ENCODE data around the gene KIF6.

Gene KIF6

DNA sequence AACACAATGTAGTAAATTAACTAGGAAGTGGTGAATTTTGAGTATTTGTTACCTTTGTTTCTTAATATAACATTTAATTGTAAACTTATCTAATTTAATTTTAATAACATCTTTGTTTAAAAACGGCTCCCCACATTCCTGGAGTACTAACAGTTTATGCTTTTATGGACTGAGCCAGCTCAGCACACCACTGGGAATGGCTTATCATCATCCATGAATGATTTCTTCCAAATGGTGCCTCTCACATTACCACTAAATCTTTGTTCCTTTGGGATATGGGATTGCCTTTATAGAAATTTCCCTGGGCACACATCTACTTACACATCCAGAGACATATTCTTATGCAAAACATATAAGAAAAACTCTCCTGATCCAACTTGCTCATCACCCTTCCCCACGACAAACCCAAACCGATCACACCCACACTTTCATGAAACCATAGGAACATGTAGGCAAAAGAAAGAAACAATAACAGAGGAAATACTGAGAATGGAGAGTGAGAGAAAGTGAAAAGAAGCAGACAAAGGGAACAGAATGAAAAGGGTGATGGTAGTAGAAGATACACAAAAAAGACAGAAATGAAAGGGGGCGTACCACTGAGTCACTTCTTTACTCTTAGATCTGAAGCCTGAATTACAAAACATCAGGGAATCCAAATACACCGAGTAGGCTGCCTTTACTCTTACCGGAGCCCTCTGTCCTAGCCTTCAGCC lies 344.2 kb downstream of the KIF6 start:
- H3K4me3 ChIP-seq (ENCODE audit: low read length), result no peak overlapping the region
- no peaks in the 10 kb centered on the region for H3K36me3 ChIP-seq (ENCODE audit: control insufficient read depth, insufficient read depth, low read length)
- no peak overlapping the region for H3K27ac ChIP-seq (ENCODE audit: low read depth, low read length)
- no peaks in the 10 kb centered on the region for H3K27me3 ChIP-seq (ENCODE audit: control insufficient read depth, insufficient read depth, low read length)
- H3K4me1 ChIP-seq (ENCODE audit: control insufficient read depth, insufficient read depth, low read length), result no peaks in the 10 kb centered on the region
- H3K9ac ChIP-seq (ENCODE audit: low read length), result no peak overlapping the region

DNA sequence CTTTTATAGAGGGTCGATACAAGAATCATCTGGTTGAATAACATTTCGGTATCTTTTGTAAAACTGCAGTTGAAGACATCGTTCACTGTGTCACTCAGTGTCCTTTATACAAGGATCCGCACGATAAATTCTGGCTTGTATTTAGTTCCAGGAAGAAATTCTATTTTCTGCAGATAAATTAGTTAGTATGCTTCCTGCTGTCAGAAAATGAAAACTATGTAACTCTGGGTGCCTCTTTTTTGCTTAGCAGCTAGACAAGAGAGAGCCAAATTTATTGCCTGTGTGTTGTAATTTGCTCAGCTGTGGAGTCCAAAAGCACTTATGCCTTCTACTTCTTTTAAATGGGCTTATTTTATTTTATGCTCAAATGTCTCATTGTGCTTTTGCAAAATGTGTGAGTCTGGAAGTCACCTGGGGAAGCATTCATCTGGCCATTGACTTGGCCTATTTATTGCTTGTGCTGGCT lies 346.2 kb downstream of the KIF6 start:
- Histone ChIP-seq H3K9ac (ENCODE audit: low read length) (no peak overlapping the region), H3K27ac (ENCODE audit: low read depth, low read length) (no peak overlapping the region), H3K4me3 (ENCODE audit: low read length) (no peak overlapping the region), H3K36me3 (ENCODE audit: control insufficient read depth, insufficient read depth, low read length) (no peaks in the 10 kb centered on the region), H3K27me3 (ENCODE audit: control insufficient read depth, insufficient read depth, low read length) (no peaks in the 10 kb centered on the region), H3K4me1 (ENCODE audit: control insufficient read depth, insufficient read depth, low read length) (no peaks in the 10 kb centered on the region)

DNA sequence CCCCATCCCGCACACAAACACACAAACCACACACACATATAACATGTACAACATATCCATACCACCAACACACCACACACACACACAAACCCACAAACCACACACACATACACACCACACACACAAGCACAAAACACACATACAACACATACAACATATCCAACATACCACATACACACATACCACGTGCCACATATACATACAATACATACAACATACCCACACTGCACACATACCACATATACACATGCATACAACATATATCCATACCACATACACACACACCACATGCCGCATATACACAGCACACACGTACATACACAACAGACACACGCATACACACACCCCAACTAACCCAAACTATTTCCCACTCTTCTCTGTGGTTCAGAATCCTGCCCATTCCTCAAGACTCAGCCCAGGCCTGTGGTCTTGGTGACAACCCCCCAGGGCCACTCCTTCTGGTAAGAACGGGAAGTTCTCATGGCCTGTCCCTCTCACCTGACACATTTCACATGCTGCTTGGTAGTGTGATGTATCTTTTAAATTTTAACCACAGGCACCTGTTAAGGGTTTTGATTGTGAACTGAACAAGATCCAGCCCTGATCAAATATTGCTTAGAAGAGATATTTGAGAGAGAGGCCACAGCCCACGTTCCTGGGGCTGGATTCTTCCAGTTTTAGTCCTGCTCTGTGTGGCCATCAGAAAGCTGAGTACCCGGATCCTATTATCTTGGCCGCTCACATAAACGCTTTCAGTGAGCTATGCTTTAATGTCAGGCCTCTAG lies 346.8 kb downstream of the KIF6 start:
- no peak overlapping the region for H3K27ac ChIP-seq (ENCODE audit: low read depth, low read length)
- no peaks in the 10 kb centered on the region for H3K36me3 ChIP-seq (ENCODE audit: control insufficient read depth, insufficient read depth, low read length)
- no peaks in the 10 kb centered on the region for H3K27me3 ChIP-seq (ENCODE audit: control insufficient read depth, insufficient read depth, low read length)
- H3K4me1 ChIP-seq (ENCODE audit: control insufficient read depth, insufficient read depth, low read length), result no peaks in the 10 kb centered on the region
- no peak overlapping the region for H3K9ac ChIP-seq (ENCODE audit: low read length)
- H3K4me3 ChIP-seq (ENCODE audit: low read length), result no peak overlapping the region

DNA sequence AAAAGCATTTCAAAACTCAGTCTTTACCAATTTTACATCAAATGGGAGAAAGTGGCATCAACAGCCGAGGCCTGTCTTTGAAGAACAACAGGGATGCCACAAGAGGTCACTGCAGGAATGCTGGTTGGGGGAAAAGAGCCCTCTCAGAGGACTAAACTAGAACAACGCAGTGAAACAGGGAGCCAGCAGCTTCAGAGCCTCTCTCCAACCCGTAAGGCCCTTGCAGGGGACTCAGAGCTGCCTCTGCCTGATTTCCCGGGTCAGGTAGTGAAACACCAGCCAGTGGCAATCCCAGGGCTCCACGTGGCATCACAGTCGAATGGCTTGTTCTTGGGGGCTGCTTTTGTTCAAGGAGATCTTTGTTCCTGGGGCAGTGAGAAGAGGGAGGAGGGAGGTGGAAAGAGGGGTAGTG lies 347.7 kb downstream of the KIF6 start:
- Histone ChIP-seq H3K27me3 (ENCODE audit: control insufficient read depth, insufficient read depth, low read length) (no peaks in the 10 kb centered on the region), H3K27ac (ENCODE audit: low read depth, low read length) (no peak overlapping the region), H3K36me3 (ENCODE audit: control insufficient read depth, insufficient read depth, low read length) (no peaks in the 10 kb centered on the region), H3K4me1 (ENCODE audit: control insufficient read depth, insufficient read depth, low read length) (no peaks in the 10 kb centered on the region), H3K4me3 (ENCODE audit: low read length) (no peak overlapping the region), H3K9ac (ENCODE audit: low read length) (no peak overlapping the region)

DNA sequence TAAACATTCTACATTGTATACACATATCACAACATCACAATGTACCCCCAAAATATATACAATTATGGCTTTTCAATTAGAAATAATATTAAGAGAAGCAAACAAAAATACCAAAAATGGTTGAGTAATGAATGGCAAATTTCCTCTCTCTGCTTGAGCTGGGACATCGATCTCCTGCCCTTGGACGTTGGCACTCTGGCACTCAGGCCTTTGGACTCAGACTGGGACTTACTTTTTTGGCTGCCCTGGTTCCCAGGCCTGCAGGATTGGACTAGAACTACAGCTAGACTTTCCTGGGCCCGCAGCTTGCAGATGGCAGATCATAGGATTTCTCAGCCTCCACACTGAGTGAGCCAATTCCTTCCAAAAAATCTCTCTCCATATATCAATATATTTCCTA lies 349.8 kb downstream of the KIF6 start:
- no peak overlapping the region for H3K4me3 ChIP-seq (ENCODE audit: low read length)
- H3K27me3 ChIP-seq (ENCODE audit: control insufficient read depth, insufficient read depth, low read length), result no peaks in the 10 kb centered on the region
- no peak overlapping the region for H3K9ac ChIP-seq (ENCODE audit: low read length)
- no peak overlapping the region for H3K27ac ChIP-seq (ENCODE audit: low read depth, low read length)
- no peaks in the 10 kb centered on the region for H3K4me1 ChIP-seq (ENCODE audit: control insufficient read depth, insufficient read depth, low read length)
- H3K36me3 ChIP-seq (ENCODE audit: control insufficient read depth, insufficient read depth, low read length), result no peaks in the 10 kb centered on the region

DNA sequence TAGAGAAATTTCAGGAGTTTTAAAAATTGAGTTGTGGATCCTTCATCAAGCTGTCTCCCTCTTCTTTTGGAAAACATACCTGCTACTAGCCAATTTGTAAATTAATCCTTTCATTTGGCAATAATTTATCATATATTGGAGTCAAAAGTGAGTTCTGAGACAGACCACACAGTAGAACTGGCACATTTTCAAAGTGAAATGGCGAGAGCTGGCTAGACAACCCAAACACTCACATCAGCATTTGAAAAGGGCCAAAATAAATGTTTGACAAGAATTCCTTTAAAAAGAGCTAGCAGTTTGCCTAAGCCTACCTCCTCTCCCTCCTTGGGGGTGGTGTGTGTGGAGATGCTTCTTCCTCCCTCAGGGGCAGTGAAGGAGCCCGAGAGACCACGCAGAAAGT lies 354.8 kb downstream of the KIF6 start:
- Histone ChIP-seq H3K4me1 (ENCODE audit: control insufficient read depth, insufficient read depth, low read length) (no peaks in the 10 kb centered on the region), H3K4me3 (ENCODE audit: low read length) (no peak overlapping the region), H3K27me3 (ENCODE audit: control insufficient read depth, insufficient read depth, low read length) (no peaks in the 10 kb centered on the region), H3K36me3 (ENCODE audit: control insufficient read depth, insufficient read depth, low read length) (no peaks in the 10 kb centered on the region), H3K9ac (ENCODE audit: low read length) (no peak overlapping the region), H3K27ac (ENCODE audit: low read depth, low read length) (no peak overlapping the region)

DNA sequence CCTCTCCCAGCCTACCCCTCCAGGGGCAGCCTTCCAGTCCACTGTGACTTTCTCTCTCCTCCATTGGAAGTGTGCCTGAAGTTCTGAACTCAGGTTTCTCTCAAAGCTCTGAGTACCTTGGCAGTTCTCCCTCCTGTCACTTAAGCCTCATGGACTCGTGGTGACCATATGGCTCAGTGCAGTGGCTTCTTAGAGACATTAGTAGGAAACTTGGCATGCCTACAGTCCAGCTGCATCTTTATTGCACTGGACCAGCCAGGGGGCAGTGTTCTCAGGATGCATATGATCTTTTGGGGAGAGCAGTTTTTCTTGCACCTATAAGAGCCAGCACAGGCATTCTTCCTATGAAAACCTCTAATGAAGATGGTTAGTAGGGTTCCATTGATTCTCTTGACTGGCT lies 355.2 kb downstream of the KIF6 start:
- Histone ChIP-seq H3K27ac (ENCODE audit: low read depth, low read length) (no peak overlapping the region), H3K9ac (ENCODE audit: low read length) (no peak overlapping the region), H3K36me3 (ENCODE audit: control insufficient read depth, insufficient read depth, low read length) (no peaks in the 10 kb centered on the region), H3K27me3 (ENCODE audit: control insufficient read depth, insufficient read depth, low read length) (no peaks in the 10 kb centered on the region), H3K4me1 (ENCODE audit: control insufficient read depth, insufficient read depth, low read length) (no peaks in the 10 kb centered on the region), H3K4me3 (ENCODE audit: low read length) (no peak overlapping the region)

DNA sequence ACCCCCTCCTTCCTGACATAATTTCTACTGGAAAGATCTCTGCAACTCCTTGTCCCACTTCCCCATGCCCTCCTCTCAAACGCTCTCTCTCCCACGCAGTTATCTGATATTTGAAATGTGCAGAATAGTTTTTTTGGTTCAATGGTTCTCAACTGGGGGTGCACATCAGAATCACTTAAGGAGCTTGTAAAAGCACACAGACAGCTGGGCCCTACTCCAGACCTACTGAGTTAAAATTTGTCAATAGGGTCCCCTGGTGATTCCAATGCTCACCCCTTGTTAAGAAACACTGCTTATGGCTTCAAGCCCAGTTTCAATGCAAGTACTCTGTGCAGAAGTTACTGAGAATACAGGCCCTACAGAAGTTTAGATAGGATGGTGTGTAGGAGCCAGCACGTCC lies 357.5 kb downstream of the KIF6 start:
- Histone ChIP-seq H3K4me1 (ENCODE audit: control insufficient read depth, insufficient read depth, low read length) (no peaks in the 10 kb centered on the region), H3K27me3 (ENCODE audit: control insufficient read depth, insufficient read depth, low read length) (no peaks in the 10 kb centered on the region), H3K4me3 (ENCODE audit: low read length) (no peak overlapping the region), H3K36me3 (ENCODE audit: control insufficient read depth, insufficient read depth, low read length) (no peaks in the 10 kb centered on the region), H3K9ac (ENCODE audit: low read length) (no peak overlapping the region), H3K27ac (ENCODE audit: low read depth, low read length) (no peak overlapping the region)

DNA sequence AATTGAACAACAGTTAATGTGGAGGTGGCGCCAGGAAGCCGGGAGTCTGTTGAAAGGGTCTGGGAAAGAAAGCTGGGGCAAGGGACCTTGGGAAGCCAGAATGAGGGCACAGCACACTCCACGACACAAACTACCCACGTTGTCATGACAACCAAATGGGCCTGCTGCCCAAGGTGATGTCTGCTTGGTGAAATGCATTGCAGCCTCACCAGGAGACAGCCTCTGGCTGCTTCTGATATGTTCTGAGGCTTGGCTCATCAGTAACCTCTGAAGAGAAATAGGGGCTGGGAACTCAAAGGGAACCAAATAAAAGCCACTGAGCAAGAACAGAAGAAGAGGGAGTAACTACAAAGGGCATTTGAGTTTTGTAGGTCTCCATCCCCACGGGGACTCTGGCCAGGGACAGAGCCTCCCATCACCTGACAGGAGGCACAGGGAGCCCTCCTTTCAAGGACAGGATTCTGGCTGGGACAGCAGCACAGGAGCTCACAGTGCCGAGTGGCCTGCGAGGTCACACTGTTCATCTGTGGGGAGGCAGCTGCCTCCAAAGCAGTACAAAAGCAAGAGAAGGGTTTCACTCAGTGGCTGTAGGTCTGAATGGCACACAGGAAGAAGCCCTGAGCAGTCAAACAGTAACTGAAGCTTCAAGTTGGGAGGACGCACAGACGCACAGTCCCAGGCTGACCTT lies 358.1 kb downstream of the KIF6 start:
- Histone ChIP-seq H3K9ac (ENCODE audit: low read length) (no peak overlapping the region), H3K27me3 (ENCODE audit: control insufficient read depth, insufficient read depth, low read length) (no peaks in the 10 kb centered on the region), H3K4me3 (ENCODE audit: low read length) (no peak overlapping the region), H3K27ac (ENCODE audit: low read depth, low read length) (no peak overlapping the region), H3K4me1 (ENCODE audit: control insufficient read depth, insufficient read depth, low read length) (no peaks in the 10 kb centered on the region), H3K36me3 (ENCODE audit: control insufficient read depth, insufficient read depth, low read length) (no peaks in the 10 kb centered on the region)

DNA sequence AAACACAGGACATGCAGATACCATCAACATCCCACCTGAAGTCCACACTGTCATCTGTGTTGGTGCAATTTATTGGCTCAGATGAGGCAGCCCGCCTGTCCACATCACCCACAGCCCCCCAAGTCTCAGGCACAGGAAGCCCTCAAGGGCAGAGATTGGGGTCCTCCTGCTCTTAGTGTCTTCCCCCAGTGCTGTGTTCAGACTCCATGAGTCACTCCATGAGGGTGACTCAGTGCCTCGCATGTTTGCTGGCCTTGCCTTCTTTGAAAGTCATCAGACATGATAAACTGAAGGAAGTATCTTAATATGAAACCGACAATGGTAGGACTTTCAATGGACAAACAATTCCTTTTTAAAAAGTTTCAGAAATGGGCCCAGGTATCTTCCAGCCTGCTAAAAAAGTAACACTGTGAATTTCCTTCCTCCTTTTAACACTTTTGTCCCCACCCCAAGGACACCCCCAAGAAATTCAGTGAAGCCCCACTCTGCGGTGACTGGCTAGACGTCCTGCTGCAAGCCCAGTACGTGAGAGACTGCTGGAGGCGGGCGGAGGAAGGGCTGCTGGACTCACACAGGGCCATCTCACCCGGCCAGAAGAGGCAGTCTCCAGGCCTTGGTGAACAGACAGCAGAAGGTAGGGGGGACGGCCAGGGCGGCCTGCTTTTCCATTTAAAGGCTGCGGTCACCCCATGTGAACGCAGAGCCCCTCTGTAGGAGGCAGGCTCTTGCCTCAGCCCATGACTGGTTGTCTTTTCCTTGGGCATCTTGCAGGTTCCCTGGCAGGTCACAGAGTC lies 359.7 kb downstream of the KIF6 start:
- Histone ChIP-seq H3K9ac (ENCODE audit: low read length) (no peak overlapping the region), H3K36me3 (ENCODE audit: control insufficient read depth, insufficient read depth, low read length) (no peaks in the 10 kb centered on the region), H3K27ac (ENCODE audit: low read depth, low read length) (no peak overlapping the region), H3K27me3 (ENCODE audit: control insufficient read depth, insufficient read depth, low read length) (no peaks in the 10 kb centered on the region), H3K4me1 (ENCODE audit: control insufficient read depth, insufficient read depth, low read length) (no peaks in the 10 kb centered on the region), H3K4me3 (ENCODE audit: low read length) (no peak overlapping the region)

DNA sequence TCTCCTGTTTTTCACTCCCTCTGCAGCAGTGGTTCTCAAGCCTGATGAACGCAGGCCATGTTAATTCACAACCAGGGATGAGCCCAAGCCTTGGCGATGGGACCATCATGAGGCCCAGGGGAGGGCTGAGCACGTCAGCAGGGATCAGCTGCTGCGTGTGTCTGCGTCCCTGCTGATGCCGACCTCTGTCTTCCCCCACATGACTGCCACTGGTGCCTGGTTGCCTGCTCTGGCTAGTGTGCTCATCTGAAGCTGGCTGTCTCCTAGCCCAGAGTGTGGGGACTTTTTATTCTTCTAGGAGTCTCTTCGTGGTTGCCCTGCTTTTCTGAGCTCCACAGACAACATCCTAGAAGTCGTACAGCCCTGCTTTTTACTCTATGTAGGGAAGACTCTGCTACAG lies 361.9 kb downstream of the KIF6 start:
- Histone ChIP-seq H3K4me3 (ENCODE audit: low read length) (no peak overlapping the region), H3K36me3 (ENCODE audit: control insufficient read depth, insufficient read depth, low read length) (no peaks in the 10 kb centered on the region), H3K27me3 (ENCODE audit: control insufficient read depth, insufficient read depth, low read length) (no peaks in the 10 kb centered on the region), H3K27ac (ENCODE audit: low read depth, low read length) (no peak overlapping the region), H3K9ac (ENCODE audit: low read length) (no peak overlapping the region), H3K4me1 (ENCODE audit: control insufficient read depth, insufficient read depth, low read length) (no peaks in the 10 kb centered on the region)

DNA sequence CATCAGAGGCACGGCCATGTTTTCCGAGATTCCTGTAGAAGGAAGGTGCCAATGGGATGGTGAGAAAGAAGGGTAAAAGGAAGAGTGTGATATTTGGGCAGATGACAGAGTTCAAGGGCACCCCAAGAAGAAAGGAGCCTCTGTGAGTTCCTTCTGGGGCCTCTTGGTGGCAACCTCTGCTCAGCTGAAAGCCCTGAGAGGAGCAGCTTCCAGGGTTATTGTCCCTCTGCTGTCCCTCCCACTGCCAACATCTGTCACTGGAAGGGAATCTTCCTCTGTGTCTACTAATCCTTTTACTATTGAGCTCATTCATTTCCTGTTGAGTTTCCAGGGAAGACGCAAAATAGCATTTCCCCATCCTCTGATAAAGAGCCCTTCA lies 362.7 kb downstream of the KIF6 start:
- no peak overlapping the region for H3K27ac ChIP-seq (ENCODE audit: low read depth, low read length)
- H3K4me1 ChIP-seq (ENCODE audit: control insufficient read depth, insufficient read depth, low read length), result no peaks in the 10 kb centered on the region
- H3K27me3 ChIP-seq (ENCODE audit: control insufficient read depth, insufficient read depth, low read length), result no peaks in the 10 kb centered on the region
- no peaks in the 10 kb centered on the region for H3K36me3 ChIP-seq (ENCODE audit: control insufficient read depth, insufficient read depth, low read length)
- H3K4me3 ChIP-seq (ENCODE audit: low read length), result no peak overlapping the region
- no peak overlapping the region for H3K9ac ChIP-seq (ENCODE audit: low read length)
